Astrocyte of the spinal cord (primary cell): ENCODE measurements around the gene HK2.
"Not testable (repeated sequence)": the region's sequence is repeated elsewhere in the genome, so short reads cannot be mapped to it uniquely, and the experiment has no call there.

Experiments used
- DNase-seq: peaks from one replicate; pipeline ENCODE4 v3.0.0; 2011; ENCODE audit warnings: low read depth, low spot score
- H3K4me3 ChIP-seq: 2 replicates; pipeline ENCODE4 v1.5.1; 2011; ENCODE audit warnings: low read depth, mild to moderate bottlenecking, low read length, moderate library complexity
- CTCF ChIP-seq: IDR thresholded peaks from 2 replicates; pipeline ENCODE4 v1.5.1; 2012; ENCODE audit warnings: low read depth, mild to moderate bottlenecking, low read length, inconsistent platforms
- in situ Hi-C: cut with HindIII; loops from 2 replicates; pipeline ENCODE4 v1.10.0; 2017; ENCODE audit warnings: low sequenced_read_pairs

Gene HK2

DNA sequence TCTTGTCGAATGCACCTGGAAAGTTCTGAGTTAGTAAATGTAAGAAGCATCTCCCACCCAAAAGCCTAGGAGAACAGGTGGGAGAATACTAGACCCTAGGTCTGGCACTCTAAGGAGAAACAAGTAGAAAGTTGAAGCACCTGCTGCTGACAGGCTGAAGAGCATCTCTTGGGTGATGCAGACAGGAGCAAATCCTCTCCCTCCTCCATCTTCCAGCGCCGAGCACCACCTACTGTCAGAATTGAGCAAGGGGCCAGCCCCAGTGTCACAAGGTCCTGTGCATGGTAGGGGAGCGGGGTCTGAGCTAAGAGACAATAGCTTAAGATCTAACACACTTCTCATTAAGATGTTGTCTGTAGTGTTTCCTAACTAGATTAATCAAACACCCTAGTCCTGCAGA lies 52.9 kb downstream of the HK2 start:
- TF ChIP-seq CTCF, result peak; percentile 11
- no peak for DNase-seq

DNA sequence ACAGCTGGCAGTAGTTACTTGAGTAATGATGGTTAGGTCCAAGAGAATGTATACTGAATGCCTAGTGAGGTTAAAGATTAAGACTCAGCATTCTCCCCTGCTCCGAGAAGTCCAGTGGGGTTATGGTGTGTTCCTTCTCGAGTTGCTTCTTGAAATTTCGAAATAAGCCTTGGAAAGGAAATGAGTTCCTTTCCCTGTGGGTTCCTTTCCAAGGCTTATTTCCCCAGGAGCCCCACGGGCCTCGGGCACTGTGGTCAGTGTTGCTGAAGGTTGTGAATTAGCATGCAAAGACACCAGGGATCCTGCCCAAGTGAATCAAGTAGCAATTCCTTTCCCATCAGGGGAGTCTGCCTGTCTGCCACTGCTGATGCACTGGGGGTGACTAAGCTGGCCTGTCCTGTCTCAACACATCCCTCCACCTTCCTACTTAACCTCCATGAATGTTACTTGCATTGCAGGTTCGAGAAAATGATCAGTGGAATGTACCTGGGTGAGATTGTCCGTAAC lies 53.6 kb downstream of the HK2 start:
- TF ChIP-seq CTCF, result no peak
- DNase-seq, result peak; percentile 75
- H3K4me3 ChIP-seq, result no peak overlapping the region
- in situ Hi-C loops, result no loop called here

More for the DNA sequence above, 52.9 kb downstream of the HK2 start:
- in situ Hi-C loops, result no loop called here
- no peak overlapping the region for H3K4me3 ChIP-seq

- no peak for TF ChIP-seq CTCF
- no peak overlapping the region for H3K4me3 ChIP-seq
- in situ Hi-C loops, result no loop called here
- peak; percentile 37 for DNase-seq
Observed at GRCh38 chr2:74887960-74888700, 54.2 kb downstream of the HK2 start.

- DNase-seq, result no peak
- in situ Hi-C loops, result no loop called here
- no peak for TF ChIP-seq CTCF
- H3K4me3 ChIP-seq, result no peak overlapping the region
Observed at GRCh38 chr2:74889159-74889558, 55.2 kb downstream of the HK2 start.

GRCh38 chr2:74890711-74891110 lies 56.8 kb downstream of the HK2 start:
- no peak overlapping the region for H3K4me3 ChIP-seq
- in situ Hi-C loops, result no loop called here
- DNase-seq, result no peak
- no peak for TF ChIP-seq CTCF

GRCh38 chr2:74891136-74891764 lies 57.3 kb downstream of the HK2 start:
- no peak for DNase-seq
- no peak overlapping the region for H3K4me3 ChIP-seq
- in situ Hi-C loops, result no loop called here
- no peak for TF ChIP-seq CTCF

- in situ Hi-C loops, result not testable (repeated sequence)
- DNase-seq, result peak; percentile 20
Observed at GRCh38 chr2:74891816-74892215, 57.9 kb downstream of the HK2 start.

More at GRCh38 chr2:74891816-74892215, 57.9 kb downstream of the HK2 start:
- not testable (repeated sequence) for H3K4me3 ChIP-seq
